RWPE1 (cell line): ENCODE results near the gene CPN2.

Experiments
- CTCF ChIA-PET: fragments of 350-600 bp; sonication (Branson Sonifier 250); formaldehyde crosslinking; extraction: SDS; loops from one replicate; lab custom pipeline; 2021; lab: Yijun Ruan, JAX
- POLR2A ChIA-PET: fragments of 400-600 bp; formaldehyde crosslinking; extraction: SDS; loops from one replicate; lab custom pipeline; 2020; ENCODE audit warnings: antibody characterized with exemption; ENCODE audit not compliant: low non-redundant PET; lab: Yijun Ruan, JAX
- DNase-seq: peaks from one replicate; pipeline ENCODE4 v3.0.0; 2012; ENCODE audit warnings: low spot score
- H3K27ac ChIP-seq: fragments of 450-650 bp; 2 replicates; pipeline ENCODE4 v1.5.1; 2017
- CTCF ChIP-seq: fragments of 450-650 bp; conservative IDR thresholded peaks from 2 replicates; pipeline ENCODE4 v1.5.1; 2017; ENCODE audit warnings: low read depth, mild to moderate bottlenecking

CPN2 gene

GRCh38 chr3:194321693-194322640 lies 29.2 kb downstream of the CPN2 start:
- DNase-seq, result peak; percentile 59
- ChIA-PET CTCF (interaction anchor here (1.2 kb wide), 1 partner anchor 186 kb away, joined by 3 read pairs; no protein-coding TSS in a partner anchor), POLR2A (interaction anchor here (0.9 to 1.2 kb wide), 2 partner anchors 181 to 183 kb away, joined by 4 to 8 read pairs; no protein-coding TSS in a partner anchor)
- H3K27ac ChIP-seq, result peak overlapping the region; percentile 99
- TF ChIP-seq CTCF, result no peak

GRCh38 chr3:194320744-194321243 lies 30.3 kb downstream of the CPN2 start:
- CTCF ChIA-PET, result interaction anchor here (0.6 kb wide), 1 partner anchor 184 kb away, joined by 4 read pairs; no protein-coding TSS in a partner anchor
- no peak for TF ChIP-seq CTCF
- H3K27ac ChIP-seq, result peak overlapping the region; percentile 99
- DNase-seq, result no peak
- POLR2A ChIA-PET, result no interaction called here

GRCh38 chr3:194320100-194320499 lies 31.0 kb downstream of the CPN2 start:
- TF ChIP-seq CTCF, result no peak
- CTCF ChIA-PET, result no interaction called here
- POLR2A ChIA-PET, result no interaction called here
- no peak for DNase-seq
- H3K27ac ChIP-seq, result no peak overlapping the region; the same call in 1 of the 2 replicates

- DNase-seq, result no peak
- H3K27ac ChIP-seq, result peak overlapping the region; percentile 53
- CTCF ChIA-PET, result interaction anchor here (0.6 kb wide), 1 partner anchor 10 kb away, joined by 3 read pairs; no protein-coding TSS in a partner anchor
- TF ChIP-seq CTCF, result no peak
- POLR2A ChIA-PET, result no interaction called here
These were observed 32.5 kb downstream of the CPN2 start for GRCh38 chr3:194318511-194319161.

- no peak for TF ChIP-seq CTCF
- POLR2A ChIA-PET, result interaction anchor here (0.6 kb wide), 1 partner anchor 537 kb away, joined by 3 read pairs; no protein-coding TSS in a partner anchor
- CTCF ChIA-PET, result interaction anchor here (0.6 to 1.5 kb wide), 2 partner anchors 27 to 178 kb away, joined by 3 read pairs; no protein-coding TSS in a partner anchor
- H3K27ac ChIP-seq, result no peak overlapping the region
- DNase-seq, result no peak
These were observed 34.2 kb downstream of the CPN2 start for GRCh38 chr3:194316918-194317317.

GRCh38 chr3:194315965-194316361 lies 35.2 kb downstream of the CPN2 start:
- POLR2A ChIA-PET, result no interaction called here
- H3K27ac ChIP-seq, result peak overlapping the region; percentile 80
- TF ChIP-seq CTCF, result peak; percentile 61; the same call in 1 of the 2 replicates
- peak; percentile 34 for DNase-seq
- CTCF ChIA-PET, result interaction anchor here (0.6 to 1.6 kb wide), 35 partner anchors 15 to 656 kb away, joined by 3 to 42 read pairs (median 3); no protein-coding TSS in a partner anchor
